ENCODE results near the gene ZC3H11A. TPM values are rescaled to one million over a fixed set of nuclear protein-coding genes. Genes with fewer than 3 reads are reported as not detected.

Gene ZC3H11A
- total and polyA plus RNA-seq, 2 of the 4 experiments (the other 2 are of a cell fraction): 52.1 to 66.5 TPM

DNA sequence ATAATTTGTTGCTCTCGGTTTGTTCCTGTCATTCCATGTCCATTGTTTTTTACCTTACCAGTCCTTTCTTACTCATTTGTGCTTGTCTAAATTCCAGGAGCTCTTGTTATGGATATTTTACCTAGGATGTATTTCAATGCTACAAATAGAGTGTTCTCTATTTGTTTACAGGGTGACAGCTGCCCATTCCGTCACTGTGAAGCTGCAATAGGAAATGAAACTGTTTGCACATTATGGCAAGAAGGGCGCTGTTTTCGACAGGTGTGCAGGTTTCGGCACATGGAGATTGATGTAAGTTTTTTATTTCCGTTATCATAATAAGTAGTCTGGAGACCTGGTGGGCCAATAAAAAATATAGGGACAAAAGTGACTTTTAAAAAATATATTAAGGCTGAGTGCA lies 23.0 kb downstream of the ZC3H11A start:
- ATAC-seq (ENCODE audit: low read depth) (no peak), DNase-seq (no peak)
- Histone ChIP-seq H4K20me1 (ENCODE audit: insufficient read depth, low read length) (peaks cover 33% of the 10 kb centered on the region), H2BK15ac (ENCODE audit: low read depth, low read length) (no peak overlapping the region), H2BK20ac (ENCODE audit: low read depth, low read length) (no peak overlapping the region), H3K14ac (replicated peaks; ENCODE audit: low read depth, low read length) (no peak overlapping the region), H3K18ac (ENCODE audit: low read depth, low read length) (no peak overlapping the region), H3K79me1 (ENCODE audit: low read depth in 1 of 2, low read length in 2 of 2) (peaks cover 24 to 59% of the 10 kb centered on the region in 2 experiments), H2BK5ac (ENCODE audit: low read depth, low read length, poor library complexity, severe bottlenecking) (no peak overlapping the region), H4K5ac (ENCODE audit: low read depth, low read length) (no peak overlapping the region), H3K36me3 (ENCODE audit: control insufficient read depth, insufficient read depth, low read length) (peaks cover 53% of the 10 kb centered on the region), H2AK5ac (ENCODE audit: low read depth, low read length) (no peak overlapping the region), H3K9ac (ENCODE audit: low read depth, low read length) (no peak overlapping the region), H3K4me3 (ENCODE audit: insufficient read depth, low read depth, low read length) (no peak overlapping the region), H4K91ac (ENCODE audit: insufficient read depth, low read depth, low read length) (no peak overlapping the region), H3K27me3 (ENCODE audit: control insufficient read depth, insufficient read depth, low read length) (no peaks in the 10 kb centered on the region), H3K27ac (ENCODE audit: insufficient read depth, low read length) (no peak overlapping the region), H3K4me2 (ENCODE audit: low read depth, low read length) (no peak overlapping the region), H3K9me1 (ENCODE audit: insufficient read depth, low read length) (peaks cover 10% of the 10 kb centered on the region), H3K4ac (ENCODE audit: low read depth, low read length) (no peak overlapping the region), H4K8ac (ENCODE audit: low read depth in 2 of 2, low read length in 2 of 2) (no peak overlapping the region), H3K4me1 (ENCODE audit: control insufficient read depth, insufficient read depth, low read length) (peaks cover 2% of the 10 kb centered on the region; the same call in 1 of the 2 replicates), H2AK9ac (replicated peaks; ENCODE audit: low read depth, low read length, poor library complexity) (no peak overlapping the region), H3K9me3 (ENCODE audit: control insufficient read depth, insufficient read depth, low read length) (no peaks in the 10 kb centered on the region), H3K56ac (ENCODE audit: extremely low read depth, insufficient read depth, low read length) (no peak overlapping the region), H2BK120ac (ENCODE audit: low read depth, low read length) (no peak overlapping the region), H2AFZ (replicated peaks; ENCODE audit: low read length, poor library complexity) (no peak overlapping the region), H3K23ac (ENCODE audit: low read depth, low read length) (no peak overlapping the region)
- intact Hi-C loops (cut with micrococcal nuclease): no loop called here
- in situ Hi-C loops (cut with MboI; ENCODE audit: low sequenced_read_pairs): no loop called here
- WGBS, 2 experiments (ENCODE audit: extremely low coverage in 2 of 2, insufficient read length in 1 of 2): 100% methylated on average over 4 of the region's 6 CpGs; no CpG with 5 or more reads in 1 of the 2 experiments
- ChIA-PET POLR2A (ENCODE audit: unreplicated experiment) (no interaction called here), CTCF (no interaction called here)
- TF ChIP-seq, protein P1, sequence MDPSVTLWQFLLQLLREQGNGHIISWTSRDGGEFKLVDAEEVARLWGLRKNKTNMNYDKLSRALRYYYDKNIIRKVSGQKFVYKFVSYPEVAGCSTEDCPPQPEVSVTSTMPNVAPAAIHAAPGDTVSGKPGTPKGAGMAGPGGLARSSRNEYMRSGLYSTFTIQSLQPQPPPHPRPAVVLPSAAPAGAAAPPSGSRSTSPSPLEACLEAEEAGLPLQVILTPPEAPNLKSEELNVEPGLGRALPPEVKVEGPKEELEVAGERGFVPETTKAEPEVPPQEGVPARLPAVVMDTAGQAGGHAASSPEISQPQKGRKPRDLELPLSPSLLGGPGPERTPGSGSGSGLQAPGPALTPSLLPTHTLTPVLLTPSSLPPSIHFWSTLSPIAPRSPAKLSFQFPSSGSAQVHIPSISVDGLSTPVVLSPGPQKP (IDR thresholded peaks at IDR 0.05; ENCODE audit: borderline replicate concordance, low read depth, low read length): no peak
- no peak for TF ChIP-seq CEBPB (IDR thresholded peaks at IDR 0.05; ENCODE audit: low read depth, low read length)
- no TSS peak for BruUV-seq (replicated peaks)
- dilution Hi-C loops (cut with HindIII; ENCODE audit: low sequenced_read_pairs, unreplicated experiment): no loop called here
